T-helper 1 cell treated with Interleukin-12 subunit alpha and Interleukin-12 subunit beta and Interleukin-4 antibody, amounts not matched to agents 30 μg/mL and 1 μg/mL, for 36 hours (primary cell): ENCODE results near the gene TPPP2.

ENCODE experiments used
- H3K27ac Mint-ChIP-seq: one replicate; pipeline ENCODE4 v1.8.0; 2021; ENCODE audit warnings: mild to moderate bottlenecking, mixed read lengths
- H3K27me3 Mint-ChIP-seq: one replicate; pipeline ENCODE4 v1.8.0; 2021; ENCODE audit warnings: low read depth, mixed read lengths
- H3K36me3 Mint-ChIP-seq: one replicate; pipeline ENCODE4 v1.8.0; 2021; ENCODE audit warnings: low read depth, mixed read lengths
- H3K4me1 Mint-ChIP-seq: one replicate; pipeline ENCODE4 v1.8.0; 2021; ENCODE audit warnings: low read depth, mixed read lengths
- H3K4me3 Mint-ChIP-seq: one replicate; pipeline ENCODE4 v1.8.0; 2021; ENCODE audit warnings: mild to moderate bottlenecking, moderate library complexity, mixed read lengths
- H3K9me3 Mint-ChIP-seq: one replicate; pipeline ENCODE4 v1.8.0; 2021; ENCODE audit warnings: mixed read lengths

Gene TPPP2

DNA sequence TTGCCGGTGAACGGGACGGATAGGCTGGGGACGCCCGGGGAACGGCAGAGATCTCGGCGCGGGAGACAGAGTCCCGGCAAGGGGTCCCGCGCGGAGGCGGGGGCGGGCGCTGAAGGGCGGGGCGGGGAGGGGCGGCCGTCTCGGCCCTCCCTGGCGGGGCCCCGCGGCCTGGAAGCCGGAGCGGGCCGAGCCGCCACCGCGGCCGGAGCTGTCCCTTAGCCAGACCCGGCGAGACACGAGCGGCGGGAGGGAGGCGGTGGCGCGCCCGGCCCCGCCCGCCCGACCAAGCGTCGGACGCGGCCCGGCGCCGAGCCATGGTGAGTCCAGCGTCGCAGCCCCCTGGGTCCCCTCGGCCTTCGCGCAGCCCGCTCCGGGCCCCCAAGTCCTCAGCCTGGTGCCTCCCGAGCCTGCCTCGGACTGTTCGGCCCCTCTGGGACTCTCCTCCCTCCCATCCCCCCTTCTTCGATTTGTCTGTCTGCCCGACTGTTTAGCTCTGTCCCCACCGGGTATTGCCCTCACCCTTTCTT, 40.1 kb downstream of the TPPP2 start, which contains the start of gene ARHGEF40:
Gene ARHGEF40, plus strand, starts transcription at position 222 of the 527 bp plus-strand sequence. Its CDS starts 93 bp downstream, at position 315.
- peak within 1 kb of the TSS; percentile 5 for H3K27ac Mint-ChIP-seq
- peaks cover 80% of the 10 kb centered on the region for H3K27me3 Mint-ChIP-seq
- no peaks in the 10 kb centered on the region for H3K36me3 Mint-ChIP-seq
- H3K9me3 Mint-ChIP-seq, result no peaks in the 10 kb centered on the region
- H3K4me1 Mint-ChIP-seq, result peaks cover 19% of the 10 kb centered on the region
- H3K4me3 Mint-ChIP-seq, result peak within 1 kb of the TSS; percentile 65

DNA sequence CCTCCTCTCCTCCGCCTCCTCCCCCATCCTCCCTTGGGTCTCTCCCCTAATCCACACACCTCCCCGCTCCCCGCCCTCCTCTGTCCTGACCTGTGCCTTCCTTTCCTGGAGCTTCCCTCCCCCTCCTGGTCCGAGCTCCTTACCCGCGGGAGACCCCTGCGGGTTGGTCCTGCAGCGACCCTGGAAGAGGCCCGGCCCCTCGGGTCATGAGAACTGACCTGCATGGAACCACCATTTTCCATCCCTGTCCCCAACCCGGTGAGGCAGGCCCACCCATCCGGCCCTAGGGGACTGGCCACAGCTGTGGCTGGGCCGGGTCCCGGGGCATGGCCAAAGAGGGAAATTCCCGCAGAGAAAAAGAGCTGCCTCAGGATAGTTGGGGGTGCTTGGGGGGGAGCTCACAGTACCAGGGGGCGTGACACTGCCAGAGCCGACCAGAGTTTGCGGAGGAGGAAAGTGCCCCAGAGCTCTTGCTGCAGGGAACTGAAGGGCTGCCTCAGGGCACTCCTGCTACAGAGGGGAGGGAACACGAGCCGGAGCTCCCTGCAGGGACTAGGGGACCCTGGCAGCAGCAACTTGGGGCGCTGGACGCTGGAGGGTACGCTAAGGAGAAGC, 40.7 kb downstream of the TPPP2 start:
- Mint-ChIP-seq H3K4me3 (peak overlapping the region; percentile 65), H3K27ac (peak overlapping the region; percentile 5), H3K9me3 (no peaks in the 10 kb centered on the region), H3K4me1 (peaks cover 19% of the 10 kb centered on the region), H3K36me3 (no peaks in the 10 kb centered on the region), H3K27me3 (peaks cover 74% of the 10 kb centered on the region)

- H3K4me1 Mint-ChIP-seq, result peaks cover 19% of the 10 kb centered on the region
- H3K27me3 Mint-ChIP-seq, result peaks cover 68% of the 10 kb centered on the region
- peak overlapping the region; percentile 65 for H3K4me3 Mint-ChIP-seq
- no peaks in the 10 kb centered on the region for H3K9me3 Mint-ChIP-seq
- H3K36me3 Mint-ChIP-seq, result no peaks in the 10 kb centered on the region
- H3K27ac Mint-ChIP-seq, result no peak overlapping the region
These were observed 41.4 kb downstream of the TPPP2 start for GRCh38 chr14:21071225-21072030.

DNA sequence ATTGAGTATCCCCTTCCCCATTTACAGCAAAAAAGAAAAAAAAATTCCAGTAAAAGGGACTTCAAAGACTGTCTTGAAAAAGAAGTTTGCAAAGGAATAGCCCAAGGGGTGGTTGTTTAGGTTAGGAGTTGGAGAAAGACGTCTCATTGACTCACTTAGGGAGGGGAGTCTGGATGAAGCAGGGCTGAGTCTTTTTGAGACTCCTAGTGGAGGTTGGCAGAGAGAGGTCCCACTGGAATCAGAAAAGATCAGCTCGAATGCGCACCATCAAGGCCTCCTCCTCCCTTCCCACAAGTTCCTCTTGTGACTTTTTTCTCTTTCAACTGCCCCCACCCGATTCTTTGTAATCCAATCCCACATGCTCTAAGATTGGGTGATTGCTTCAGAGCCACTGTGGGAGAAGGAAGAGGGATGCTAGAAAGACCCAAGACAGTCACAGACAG, 42.0 kb downstream of the TPPP2 start:
- H3K27me3 Mint-ChIP-seq, result peaks cover 62% of the 10 kb centered on the region

GRCh38 chr14:21072781-21073339, 42.8 kb downstream of the TPPP2 start:
- Mint-ChIP-seq H3K27ac (no peak overlapping the region), H3K27me3 (peaks cover 54% of the 10 kb centered on the region), H3K9me3 (no peaks in the 10 kb centered on the region), H3K4me1 (peaks cover 19% of the 10 kb centered on the region), H3K4me3 (no peak overlapping the region), H3K36me3 (no peaks in the 10 kb centered on the region)

More for the DNA sequence above, 42.0 kb downstream of the TPPP2 start:
- Mint-ChIP-seq H3K4me1 (peaks cover 19% of the 10 kb centered on the region), H3K27ac (no peak overlapping the region), H3K9me3 (no peaks in the 10 kb centered on the region), H3K36me3 (no peaks in the 10 kb centered on the region), H3K4me3 (no peak overlapping the region)

DNA sequence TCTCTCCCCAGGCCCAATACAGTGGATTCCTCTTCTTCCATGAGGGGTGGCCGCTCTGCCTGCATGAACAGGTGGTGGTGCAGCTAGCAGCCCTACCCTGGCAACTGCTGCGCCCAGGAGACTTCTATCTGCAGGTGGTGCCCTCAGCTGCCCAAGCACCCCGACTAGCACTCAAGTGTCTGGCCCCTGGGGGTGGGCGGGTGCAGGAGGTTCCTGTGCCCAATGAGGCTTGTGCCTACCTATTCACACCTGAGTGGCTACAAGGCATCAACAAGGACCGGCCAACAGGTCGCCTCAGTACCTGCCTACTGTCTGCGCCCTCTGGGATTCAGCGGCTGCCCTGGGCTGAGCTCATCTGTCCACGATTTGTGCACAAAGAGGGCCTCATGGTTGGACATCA, 43.9 kb downstream of the TPPP2 start:
- no peaks in the 10 kb centered on the region for H3K9me3 Mint-ChIP-seq
- peaks cover 16% of the 10 kb centered on the region for H3K4me1 Mint-ChIP-seq
- peaks cover 45% of the 10 kb centered on the region for H3K27me3 Mint-ChIP-seq
- no peak overlapping the region for H3K4me3 Mint-ChIP-seq
- H3K36me3 Mint-ChIP-seq, result no peaks in the 10 kb centered on the region
- no peak overlapping the region for H3K27ac Mint-ChIP-seq

GRCh38 chr14:21074398-21075272, 44.6 kb downstream of the TPPP2 start:
- Mint-ChIP-seq H3K27me3 (peaks cover 39% of the 10 kb centered on the region), H3K4me1 (peaks cover 14% of the 10 kb centered on the region), H3K36me3 (no peaks in the 10 kb centered on the region), H3K4me3 (no peak overlapping the region), H3K9me3 (no peaks in the 10 kb centered on the region), H3K27ac (no peak overlapping the region)

- H3K36me3 Mint-ChIP-seq, result no peaks in the 10 kb centered on the region
- H3K27me3 Mint-ChIP-seq, result peaks cover 32% of the 10 kb centered on the region
- H3K27ac Mint-ChIP-seq, result no peak overlapping the region
- H3K4me1 Mint-ChIP-seq, result peaks cover 11% of the 10 kb centered on the region
- H3K9me3 Mint-ChIP-seq, result no peaks in the 10 kb centered on the region
- no peak overlapping the region for H3K4me3 Mint-ChIP-seq
These were observed 45.9 kb downstream of the TPPP2 start for GRCh38 chr14:21075719-21076437.

DNA sequence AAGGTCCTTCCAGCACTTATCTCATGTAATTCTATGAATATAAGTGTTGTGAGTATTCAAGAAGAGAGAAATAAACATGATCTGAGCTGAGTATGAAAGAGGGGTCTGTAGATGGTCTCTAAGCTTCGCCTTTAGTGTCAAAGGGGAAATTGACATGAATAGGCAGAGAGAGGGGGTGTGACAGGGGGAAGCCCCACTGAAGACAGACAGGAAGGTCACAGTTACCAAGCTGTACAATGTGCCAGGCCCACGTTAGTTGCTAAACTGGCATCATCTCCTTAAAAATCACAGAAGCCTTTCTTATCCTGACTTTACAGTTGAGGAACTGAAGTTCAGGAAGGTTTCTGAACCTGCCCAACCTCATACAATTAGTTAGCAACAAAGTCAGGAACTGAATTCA, 47.7 kb downstream of the TPPP2 start:
- no peak overlapping the region for H3K4me3 Mint-ChIP-seq
- H3K27me3 Mint-ChIP-seq, result peaks cover 14% of the 10 kb centered on the region
- no peaks in the 10 kb centered on the region for H3K9me3 Mint-ChIP-seq
- H3K27ac Mint-ChIP-seq, result no peak overlapping the region
- H3K4me1 Mint-ChIP-seq, result no peaks in the 10 kb centered on the region
- no peaks in the 10 kb centered on the region for H3K36me3 Mint-ChIP-seq

- Mint-ChIP-seq H3K27ac (no peak overlapping the region), H3K4me1 (no peaks in the 10 kb centered on the region), H3K9me3 (no peaks in the 10 kb centered on the region), H3K4me3 (no peak overlapping the region), H3K36me3 (no peaks in the 10 kb centered on the region), H3K27me3 (peaks cover 10% of the 10 kb centered on the region)
These were observed 48.3 kb downstream of the TPPP2 start for GRCh38 chr14:21078287-21078686.

GRCh38 chr14:21078726-21079125, 48.7 kb downstream of the TPPP2 start:
- no peak overlapping the region for H3K27ac Mint-ChIP-seq
- H3K4me3 Mint-ChIP-seq, result no peak overlapping the region
- H3K9me3 Mint-ChIP-seq, result no peaks in the 10 kb centered on the region
- H3K4me1 Mint-ChIP-seq, result no peaks in the 10 kb centered on the region
- H3K36me3 Mint-ChIP-seq, result no peaks in the 10 kb centered on the region
- H3K27me3 Mint-ChIP-seq, result peaks cover 6% of the 10 kb centered on the region

- H3K9me3 Mint-ChIP-seq, result no peaks in the 10 kb centered on the region
- no peaks in the 10 kb centered on the region for H3K36me3 Mint-ChIP-seq
- no peak overlapping the region for H3K27ac Mint-ChIP-seq
- H3K4me3 Mint-ChIP-seq, result no peak overlapping the region
- H3K27me3 Mint-ChIP-seq, result peaks cover 3% of the 10 kb centered on the region
- H3K4me1 Mint-ChIP-seq, result peaks cover 3% of the 10 kb centered on the region
These were observed 51.6 kb downstream of the TPPP2 start for GRCh38 chr14:21081521-21082142.
